GM12878 (cell line): Measurements from ENCODE around the gene CCR8. TPM values are rescaled to one million over a fixed set of nuclear protein-coding genes. Genes with fewer than 3 reads are reported as not detected.

ENCODE experiments used
- ASH2L ChIP-seq: fragments of 300-600, 200-600 bp; sonication (generic); IDR thresholded peaks from 2 replicates; pipeline ENCODE4 v1.6.1; 2017; ENCODE audit warnings: low read depth, mild to moderate bottlenecking, borderline replicate concordance
- CREM ChIP-seq: IDR thresholded peaks from 2 replicates; pipeline ENCODE4 v1.6.1; 2014; ENCODE audit warnings: antibody characterized with exemption, low read depth
- HDAC2 ChIP-seq: fragments of 200-600 bp; sonication (generic); IDR thresholded peaks from 2 replicates; pipeline ENCODE4 v1.6.1; 2017
- IKZF2 ChIP-seq, 2 experiments: fragments of 450-650 bp; IDR thresholded peaks; 2 replicates each; pipeline ENCODE4 v1.6.1; 2017; ENCODE audit warnings: mild to moderate bottlenecking in 2 of 2, moderate library complexity in 2 of 2
- IRF4 ChIP-seq: IDR thresholded peaks from 2 replicates; pipeline ENCODE4 v1.6.1; 2011; ENCODE audit warnings: low read depth, low read length
- JUNB ChIP-seq: IDR thresholded peaks from 2 replicates; pipeline ENCODE4 v1.6.1; 2016; ENCODE audit warnings: antibody characterized with exemption, mild to moderate bottlenecking
- LARP7 ChIP-seq: fragments of 450-650 bp; IDR thresholded peaks from 2 replicates; pipeline ENCODE4 v1.6.1; 2017; ENCODE audit warnings: mild to moderate bottlenecking
- MEF2A ChIP-seq: IDR thresholded peaks from 2 replicates; pipeline ENCODE4 v1.6.1; 2011; ENCODE audit warnings: low read depth, mild to moderate bottlenecking, low read length, moderate library complexity; ENCODE audit not compliant: insufficient read depth
- MXI1 ChIP-seq: fragments of 150-350 bp; IDR thresholded peaks from 2 replicates; pipeline ENCODE4 v1.6.1; 2011; ENCODE audit warnings: low read depth, mild to moderate bottlenecking, inconsistent platforms, low read length, improper control_type of control experiment
- PML ChIP-seq: IDR thresholded peaks from 2 replicates; pipeline ENCODE4 v1.6.1; 2012; ENCODE audit warnings: low read length, inconsistent platforms
- POU2F2 ChIP-seq: IDR thresholded peaks from 3 replicates; pipeline ENCODE4 v1.6.1; 2011; ENCODE audit warnings: low read depth, mild to moderate bottlenecking, low read length, borderline replicate concordance
- RAD21 ChIP-seq: IDR thresholded peaks from 2 replicates; pipeline ENCODE4 v1.6.1; 2011; ENCODE audit warnings: mild to moderate bottlenecking, low read depth, low read length, moderate library complexity; ENCODE audit not compliant: insufficient read depth
- RAD51 ChIP-seq: fragments of 450-650 bp; IDR thresholded peaks from 2 replicates; pipeline ENCODE4 v1.6.1; 2016; ENCODE audit warnings: moderate library complexity, mild to moderate bottlenecking, inconsistent platforms
- SIN3A ChIP-seq: IDR thresholded peaks from 2 replicates; pipeline ENCODE4 v1.6.1; 2012; ENCODE audit warnings: low read depth, low read length, improper control_type of control experiment
- SIX5 ChIP-seq: IDR thresholded peaks from 2 replicates; pipeline ENCODE4 v1.6.1; 2011; ENCODE audit warnings: mild to moderate bottlenecking, low read depth, low read length, moderate library complexity; ENCODE audit not compliant: severe bottlenecking
- SMARCA5 ChIP-seq: fragments of 450-650 bp; IDR thresholded peaks from 2 replicates; pipeline ENCODE4 v1.6.1; 2017; ENCODE audit warnings: mild to moderate bottlenecking
- SREBF2 ChIP-seq: IDR thresholded peaks from 2 replicates; pipeline ENCODE4 v1.6.1; 2012; ENCODE audit warnings: mild to moderate bottlenecking, low read length
- STAT1 ChIP-seq: fragments of 450-650 bp; conservative IDR thresholded peaks from 2 replicates; pipeline ENCODE4 v1.6.1; 2014; ENCODE audit warnings: antibody characterized with exemption, mild to moderate bottlenecking
- TAF1 ChIP-seq: IDR thresholded peaks from 2 replicates; pipeline ENCODE4 v1.6.1; 2011; ENCODE audit warnings: mild to moderate bottlenecking, low read depth, low read length, borderline replicate concordance
- TARDBP ChIP-seq: IDR thresholded peaks from 2 replicates; pipeline ENCODE4 v1.6.1; 2016; ENCODE audit warnings: borderline replicate concordance
- ZBED1 ChIP-seq: IDR thresholded peaks from 2 replicates; pipeline ENCODE4 v1.6.1; 2016; ENCODE audit warnings: borderline replicate concordance
- polyA plus RNA-seq, 11 experiments: library from polyadenylated mRNA; depleted of rRNA in 4 of 11; unstranded in 6 of 11; stranded (reverse) in 5 of 11; fragments of >200 nt; fragmentation: Nextera tagmentation in 4 of 11; fragmentation: Illumina TruSeq in 1 of 11; extraction: Ambion mirVana in 4 of 11; extraction: Trizol in 1 of 11; gene quantifications; 1 replicate in 1 of 11; 2 replicates in 10 of 11; pipeline versions ENCODE4 v1.2.1 to v1.2.3, GENCODE V29; 2011 to 2016; ENCODE audit warnings: inconsistent platforms in 2 of 11, missing spikeins in 2 of 11, low read depth in 1 of 11
- total RNA-seq, 4 experiments: library from RNA; depleted of rRNA in 3 of 4; stranded (reverse); fragments of >200 nt in 3 of 4; fragmentation: Illumina TruSeq in 1 of 4; extraction: Trizol in 1 of 4; gene quantifications; 2 replicates each; pipeline versions ENCODE4 v1.2.1 to v1.2.3, GENCODE V29; 2013 to 2021
- TF ChIP-seq, protein P1 (sequence below): IDR thresholded peaks from 2 replicates; pipeline ENCODE4 v1.6.1; 2011; ENCODE audit warnings: borderline replicate concordance, low read depth, mild to moderate bottlenecking, moderate library complexity, low read length; ENCODE audit not compliant: insufficient read depth, poor library complexity, severe bottlenecking
- TF ChIP-seq, protein P2 (sequence below): IDR thresholded peaks from 2 replicates; pipeline ENCODE4 v1.6.1; 2012; ENCODE audit warnings: low read depth, low read length, improper control_type of control experiment
- TF ChIP-seq, protein P3 (sequence below): fragments of 450-650 bp; IDR thresholded peaks from 2 replicates; pipeline ENCODE4 v1.6.1; 2016; ENCODE audit warnings: mild to moderate bottlenecking, moderate library complexity, borderline replicate concordance
- TF ChIP-seq, protein P4 (sequence below): fragments of 450-650 bp; IDR thresholded peaks from 2 replicates; pipeline ENCODE4 v1.6.1; 2017; ENCODE audit warnings: antibody characterized with exemption, mild to moderate bottlenecking, moderate library complexity

Gene CCR8
- total and polyA plus RNA-seq, 10 of the 15 experiments (the other 5 are each of a cell fraction or from before 2014, with no cell fraction given): 5.2 to 28.8 (median 15.6) TPM

- TF ChIP-seq RAD21 (peak; percentile 72), HDAC2 (no peak), ASH2L (no peak), SREBF2 (no peak), IKZF2 (IDR thresholded peaks at IDR 0.05) (0 out of 4 replicates have a peak, but pooled peaks of 1 of the 2 experiments have one; percentile 20), LARP7 (0 out of 2 replicates have a peak, but pooled peaks have one; percentile 18), TARDBP (no peak), IRF4 (0 out of 2 replicates have a peak, but pooled peaks have one; percentile 33), ZBED1 (no peak), CREM (no peak), SMARCA5 (peak; percentile 62; the same call in 1 of the 2 replicates), STAT1 (no peak), TAF1 (no peak), PML (no peak), SIN3A (no peak), MEF2A (no peak), RAD51 (no peak), SIX5 (no peak), MXI1 (no peak), POU2F2 (no peak), JUNB (no peak)
- TF ChIP-seq, protein P1, sequence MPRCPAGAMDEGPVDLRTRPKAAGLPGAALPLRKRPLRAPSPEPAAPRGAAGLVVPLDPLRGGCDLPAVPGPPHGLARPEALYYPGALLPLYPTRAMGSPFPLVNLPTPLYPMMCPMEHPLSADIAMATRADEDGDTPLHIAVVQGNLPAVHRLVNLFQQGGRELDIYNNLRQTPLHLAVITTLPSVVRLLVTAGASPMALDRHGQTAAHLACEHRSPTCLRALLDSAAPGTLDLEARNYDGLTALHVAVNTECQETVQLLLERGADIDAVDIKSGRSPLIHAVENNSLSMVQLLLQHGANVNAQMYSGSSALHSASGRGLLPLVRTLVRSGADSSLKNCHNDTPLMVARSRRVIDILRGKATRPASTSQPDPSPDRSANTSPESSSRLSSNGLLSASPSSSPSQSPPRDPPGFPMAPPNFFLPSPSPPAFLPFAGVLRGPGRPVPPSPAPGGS: no peak
- TF ChIP-seq, protein P2, sequence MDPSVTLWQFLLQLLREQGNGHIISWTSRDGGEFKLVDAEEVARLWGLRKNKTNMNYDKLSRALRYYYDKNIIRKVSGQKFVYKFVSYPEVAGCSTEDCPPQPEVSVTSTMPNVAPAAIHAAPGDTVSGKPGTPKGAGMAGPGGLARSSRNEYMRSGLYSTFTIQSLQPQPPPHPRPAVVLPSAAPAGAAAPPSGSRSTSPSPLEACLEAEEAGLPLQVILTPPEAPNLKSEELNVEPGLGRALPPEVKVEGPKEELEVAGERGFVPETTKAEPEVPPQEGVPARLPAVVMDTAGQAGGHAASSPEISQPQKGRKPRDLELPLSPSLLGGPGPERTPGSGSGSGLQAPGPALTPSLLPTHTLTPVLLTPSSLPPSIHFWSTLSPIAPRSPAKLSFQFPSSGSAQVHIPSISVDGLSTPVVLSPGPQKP: no peak
- TF ChIP-seq, protein P3, sequence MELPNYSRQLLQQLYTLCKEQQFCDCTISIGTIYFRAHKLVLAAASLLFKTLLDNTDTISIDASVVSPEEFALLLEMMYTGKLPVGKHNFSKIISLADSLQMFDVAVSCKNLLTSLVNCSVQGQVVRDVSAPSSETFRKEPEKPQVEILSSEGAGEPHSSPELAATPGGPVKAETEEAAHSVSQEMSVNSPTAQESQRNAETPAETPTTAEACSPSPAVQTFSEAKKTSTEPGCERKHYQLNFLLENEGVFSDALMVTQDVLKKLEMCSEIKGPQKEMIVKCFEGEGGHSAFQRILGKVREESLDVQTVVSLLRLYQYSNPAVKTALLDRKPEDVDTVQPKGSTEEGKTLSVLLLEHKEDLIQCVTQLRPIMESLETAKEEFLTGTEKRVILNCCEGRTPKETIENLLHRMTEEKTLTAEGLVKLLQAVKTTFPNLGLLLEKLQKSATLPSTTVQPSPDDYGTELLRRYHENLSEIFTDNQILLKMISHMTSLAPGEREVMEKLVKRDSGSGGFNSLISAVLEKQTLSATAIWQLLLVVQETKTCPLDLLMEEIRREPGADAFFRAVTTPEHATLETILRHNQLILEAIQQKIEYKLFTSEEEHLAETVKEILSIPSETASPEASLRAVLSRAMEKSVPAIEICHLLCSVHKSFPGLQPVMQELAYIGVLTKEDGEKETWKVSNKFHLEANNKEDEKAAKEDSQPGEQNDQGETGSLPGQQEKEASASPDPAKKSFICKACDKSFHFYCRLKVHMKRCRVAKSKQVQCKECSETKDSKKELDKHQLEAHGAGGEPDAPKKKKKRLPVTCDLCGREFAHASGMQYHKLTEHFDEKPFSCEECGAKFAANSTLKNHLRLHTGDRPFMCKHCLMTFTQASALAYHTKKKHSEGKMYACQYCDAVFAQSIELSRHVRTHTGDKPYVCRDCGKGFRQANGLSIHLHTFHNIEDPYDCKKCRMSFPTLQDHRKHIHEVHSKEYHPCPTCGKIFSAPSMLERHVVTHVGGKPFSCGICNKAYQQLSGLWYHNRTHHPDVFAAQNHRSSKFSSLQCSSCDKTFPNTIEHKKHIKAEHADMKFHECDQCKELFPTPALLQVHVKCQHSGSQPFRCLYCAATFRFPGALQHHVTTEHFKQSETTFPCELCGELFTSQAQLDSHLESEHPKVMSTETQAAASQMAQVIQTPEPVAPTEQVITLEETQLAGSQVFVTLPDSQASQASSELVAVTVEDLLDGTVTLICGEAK: no peak
- TF ChIP-seq, protein P4, sequence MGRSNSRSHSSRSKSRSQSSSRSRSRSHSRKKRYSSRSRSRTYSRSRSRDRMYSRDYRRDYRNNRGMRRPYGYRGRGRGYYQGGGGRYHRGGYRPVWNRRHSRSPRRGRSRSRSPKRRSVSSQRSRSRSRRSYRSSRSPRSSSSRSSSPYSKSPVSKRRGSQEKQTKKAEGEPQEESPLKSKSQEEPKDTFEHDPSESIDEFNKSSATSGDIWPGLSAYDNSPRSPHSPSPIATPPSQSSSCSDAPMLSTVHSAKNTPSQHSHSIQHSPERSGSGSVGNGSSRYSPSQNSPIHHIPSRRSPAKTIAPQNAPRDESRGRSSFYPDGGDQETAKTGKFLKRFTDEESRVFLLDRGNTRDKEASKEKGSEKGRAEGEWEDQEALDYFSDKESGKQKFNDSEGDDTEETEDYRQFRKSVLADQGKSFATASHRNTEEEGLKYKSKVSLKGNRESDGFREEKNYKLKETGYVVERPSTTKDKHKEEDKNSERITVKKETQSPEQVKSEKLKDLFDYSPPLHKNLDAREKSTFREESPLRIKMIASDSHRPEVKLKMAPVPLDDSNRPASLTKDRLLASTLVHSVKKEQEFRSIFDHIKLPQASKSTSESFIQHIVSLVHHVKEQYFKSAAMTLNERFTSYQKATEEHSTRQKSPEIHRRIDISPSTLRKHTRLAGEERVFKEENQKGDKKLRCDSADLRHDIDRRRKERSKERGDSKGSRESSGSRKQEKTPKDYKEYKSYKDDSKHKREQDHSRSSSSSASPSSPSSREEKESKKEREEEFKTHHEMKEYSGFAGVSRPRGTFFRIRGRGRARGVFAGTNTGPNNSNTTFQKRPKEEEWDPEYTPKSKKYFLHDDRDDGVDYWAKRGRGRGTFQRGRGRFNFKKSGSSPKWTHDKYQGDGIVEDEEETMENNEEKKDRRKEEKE: no peak
These were observed 37.6 kb upstream of the CCR8 start (continued) for GRCh38 chr3:39291903-39292329.
